Right atrium auricular region (tissue), 2 donors: ENCODE results near the gene WSB1. TPM values are rescaled to one million over a fixed set of nuclear protein-coding genes. Genes with fewer than 3 reads are reported as not detected.

Source experiments
- DNase-seq: peaks from one replicate; pipeline ENCODE4 v3.0.0-alpha.2; 2019; ENCODE audit warnings: low spot score
- H3K27ac ChIP-seq, 2 donors: fragments of 200-600 bp; sonication (generic); 1 replicate in 1 of 2; 2 replicates in 1 of 2; pipeline ENCODE4 v1.5.1; 2016 to 2019
- H3K27me3 ChIP-seq, 2 donors: fragments of 200-600 bp; sonication (generic); one replicate each; pipeline versions ENCODE4 v1.5.1 to v1.6.0; 2017 to 2019
- H3K36me3 ChIP-seq: fragments of 200-600 bp; sonication (generic); one replicate; pipeline ENCODE4 v1.5.1; 2016
- H3K4me1 ChIP-seq, 2 donors: fragments of 200-600 bp; sonication (generic); one replicate each; pipeline versions ENCODE4 v1.5.1 to v1.6.0; 2017 to 2019
- H3K4me3 ChIP-seq, 2 donors: fragments of 200-600 bp; sonication (generic); 1 replicate in 1 of 2; 2 replicates in 1 of 2; pipeline ENCODE4 v1.5.1; 2017 to 2019; ENCODE audit warnings: mild to moderate bottlenecking in 1 of 2, moderate library complexity in 1 of 2
- H3K9me3 ChIP-seq, 2 donors: fragments of 200-600 bp; sonication (generic); one replicate each; pipeline ENCODE4 v1.5.1; 2019
- total RNA-seq, 2 donors: library from RNA; depleted of rRNA; stranded (reverse); fragments of >200 nt; gene quantifications; one replicate each; pipeline ENCODE4 v1.1.0, GENCODE V29; 2016
- TF ChIP-seq, protein P1 (sequence below), 2 donors: fragments of 200-600 bp; sonication (generic); IDR thresholded peaks; one replicate each; pipeline ENCODE4 v1.5.1; 2019; ENCODE audit warnings: antibody characterized with exemption in 2 of 2

The WSB1 gene
- total RNA-seq, 2 donors from 2014 or later, result 38.0 to 44.7 TPM

- H3K36me3 ChIP-seq, result no peaks in the 10 kb centered on the region
- no peak overlapping the region for H3K27ac ChIP-seq
- DNase-seq, result no peak
- peaks cover 0 to 6% of the 10 kb centered on the region in 2 donors for H3K4me1 ChIP-seq
- no peak overlapping the region for H3K4me3 ChIP-seq
- H3K27me3 ChIP-seq, result no peaks in the 10 kb centered on the region
- no peaks in the 10 kb centered on the region for H3K9me3 ChIP-seq
- TF ChIP-seq, protein P1, sequence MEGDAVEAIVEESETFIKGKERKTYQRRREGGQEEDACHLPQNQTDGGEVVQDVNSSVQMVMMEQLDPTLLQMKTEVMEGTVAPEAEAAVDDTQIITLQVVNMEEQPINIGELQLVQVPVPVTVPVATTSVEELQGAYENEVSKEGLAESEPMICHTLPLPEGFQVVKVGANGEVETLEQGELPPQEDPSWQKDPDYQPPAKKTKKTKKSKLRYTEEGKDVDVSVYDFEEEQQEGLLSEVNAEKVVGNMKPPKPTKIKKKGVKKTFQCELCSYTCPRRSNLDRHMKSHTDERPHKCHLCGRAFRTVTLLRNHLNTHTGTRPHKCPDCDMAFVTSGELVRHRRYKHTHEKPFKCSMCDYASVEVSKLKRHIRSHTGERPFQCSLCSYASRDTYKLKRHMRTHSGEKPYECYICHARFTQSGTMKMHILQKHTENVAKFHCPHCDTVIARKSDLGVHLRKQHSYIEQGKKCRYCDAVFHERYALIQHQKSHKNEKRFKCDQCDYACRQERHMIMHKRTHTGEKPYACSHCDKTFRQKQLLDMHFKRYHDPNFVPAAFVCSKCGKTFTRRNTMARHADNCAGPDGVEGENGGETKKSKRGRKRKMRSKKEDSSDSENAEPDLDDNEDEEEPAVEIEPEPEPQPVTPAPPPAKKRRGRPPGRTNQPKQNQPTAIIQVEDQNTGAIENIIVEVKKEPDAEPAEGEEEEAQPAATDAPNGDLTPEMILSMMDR (IDR thresholded peaks at IDR 0.05), result no peak
Measured at GRCh38 chr17:27290916-27291598, 2.9 kb upstream of the WSB1 start.

GRCh38 chr17:27293359-27293897 is 486 bp upstream of the WSB1 start:
- H3K4me3 ChIP-seq, result peak overlapping the region in 1 of 2 donors; percentile 74
- no peaks in the 10 kb centered on the region for H3K36me3 ChIP-seq
- DNase-seq, result no peak
- no peaks in the 10 kb centered on the region for H3K27me3 ChIP-seq
- peak overlapping the region; percentile 98 to 99 for H3K27ac ChIP-seq
- TF ChIP-seq, protein P1 (IDR thresholded peaks at IDR 0.05), result no peak
- H3K9me3 ChIP-seq, result no peaks in the 10 kb centered on the region
- H3K4me1 ChIP-seq, result peaks cover 0 to 28% of the 10 kb centered on the region in 2 donors

- Histone ChIP-seq H3K36me3 (no peaks in the 10 kb centered on the region), H3K27me3 (no peaks in the 10 kb centered on the region), H3K27ac (peak overlapping the region; percentile 98 to 99), H3K4me1 (peaks cover 0 to 43% of the 10 kb centered on the region in 2 donors), H3K4me3 (peak overlapping the region; percentile 74 to 89), H3K9me3 (no peaks in the 10 kb centered on the region)
- TF ChIP-seq, protein P1 (IDR thresholded peaks at IDR 0.05), result no peak
- peak; percentile 84 for DNase-seq
Measured at GRCh38 chr17:27294689-27295630, 1.0 kb downstream of the WSB1 start.

DNA sequence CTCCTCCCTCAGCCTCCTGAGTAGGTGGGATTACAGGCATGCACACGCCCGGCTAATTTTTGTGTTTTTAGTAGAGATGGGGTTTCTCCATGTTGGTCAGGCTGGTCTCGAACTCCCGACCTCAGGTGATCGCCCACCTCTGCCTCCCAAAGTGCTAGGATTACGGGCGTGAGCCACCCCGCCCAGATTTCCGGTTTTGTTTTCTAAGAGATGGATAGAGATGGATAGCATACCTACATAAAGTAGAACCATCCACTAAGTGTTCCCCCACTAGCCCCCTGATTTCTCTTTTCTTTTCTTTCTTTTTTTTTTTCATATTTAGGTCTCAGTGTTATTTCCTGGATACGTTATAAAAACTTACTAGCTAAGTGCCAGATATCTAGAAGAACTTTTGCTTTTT is 2.0 kb downstream of the WSB1 start:
- TF ChIP-seq, protein P1 (IDR thresholded peaks at IDR 0.05), result no peak
- peaks cover 0 to 53% of the 10 kb centered on the region in 2 donors for H3K4me1 ChIP-seq

GRCh38 chr17:27296428-27296979 is 2.6 kb downstream of the WSB1 start:
- no peak for DNase-seq
- H3K36me3 ChIP-seq, result no peaks in the 10 kb centered on the region
- no peaks in the 10 kb centered on the region for H3K9me3 ChIP-seq
- H3K4me3 ChIP-seq, result peak overlapping the region; percentile 74 to 89
- H3K4me1 ChIP-seq, result peaks cover 0 to 59% of the 10 kb centered on the region in 2 donors
- peak overlapping the region; percentile 98 to 99 for H3K27ac ChIP-seq
- H3K27me3 ChIP-seq, result no peaks in the 10 kb centered on the region
- TF ChIP-seq, protein P1 (IDR thresholded peaks at IDR 0.05), result no peak

More for the DNA sequence above, 2.0 kb downstream of the WSB1 start:
- H3K36me3 ChIP-seq, result no peaks in the 10 kb centered on the region
- peak overlapping the region; percentile 74 to 89 for H3K4me3 ChIP-seq
- peak overlapping the region; percentile 98 to 99 for H3K27ac ChIP-seq
- DNase-seq, result no peak
- no peaks in the 10 kb centered on the region for H3K9me3 ChIP-seq
- H3K27me3 ChIP-seq, result no peaks in the 10 kb centered on the region
